GM19452 (cell line): Measurements from ENCODE around the gene PKNOX2.

Source experiments
- ATAC-seq: cut with Tn5 transposase; IDR thresholded peaks from one replicate; pipeline ENCODE4 v1.9.1; 2021; ENCODE audit not compliant: unreplicated experiment

The PKNOX2 gene

DNA sequence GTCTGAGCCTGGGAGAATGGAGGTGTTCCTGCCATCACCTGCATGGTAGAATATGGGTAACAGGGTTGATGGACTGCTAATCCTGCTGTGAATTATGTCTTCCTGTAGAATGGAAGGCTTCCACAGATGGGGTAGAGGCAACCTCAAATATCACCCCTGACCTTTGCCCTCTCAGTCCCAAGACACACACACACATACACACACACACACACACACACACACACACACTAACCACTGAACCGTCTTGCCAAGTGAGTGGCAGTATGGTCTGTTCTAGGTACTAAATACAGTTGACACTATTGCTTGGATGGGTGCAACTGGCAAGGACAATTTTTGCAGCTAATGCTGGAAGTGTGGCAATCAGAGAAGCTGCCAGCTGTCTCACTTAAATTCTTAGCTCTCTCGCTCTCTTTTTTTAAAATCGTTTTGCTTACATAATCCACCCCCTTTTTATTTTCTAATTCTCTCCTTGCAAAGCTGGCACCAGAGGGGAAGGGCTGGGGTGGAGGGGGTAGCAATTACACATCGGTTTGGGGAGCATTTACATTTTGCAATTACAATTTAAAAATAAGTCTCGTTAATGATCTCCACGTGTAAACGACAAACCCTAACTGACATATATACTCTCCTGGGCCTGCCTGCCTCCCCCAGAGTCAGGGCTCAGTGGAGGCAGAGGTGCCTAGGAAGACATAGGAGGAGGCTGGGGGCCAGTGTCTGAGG is 169.0 kb downstream of the PKNOX2 start:
- no peak for ATAC-seq

DNA sequence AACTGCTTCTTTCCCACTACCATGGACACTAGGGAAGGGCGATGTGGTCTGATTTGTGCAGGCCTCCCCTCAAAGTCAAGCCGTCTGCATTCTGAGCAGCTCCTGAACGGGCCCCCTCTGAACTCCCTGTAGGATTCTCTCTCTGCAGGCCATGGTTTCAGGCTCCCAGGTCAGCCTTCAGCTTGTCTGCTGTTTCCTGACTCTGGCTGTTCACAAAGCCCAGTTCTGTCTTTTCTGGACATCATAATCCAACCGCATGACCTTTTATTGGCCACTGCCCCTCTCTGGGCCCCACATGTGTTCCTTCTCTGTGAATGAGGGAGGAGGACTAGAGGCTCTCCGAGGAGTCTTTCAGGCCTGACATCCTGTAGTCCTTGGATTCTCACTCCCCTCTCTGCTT is 170.6 kb downstream of the PKNOX2 start:
- ATAC-seq = no peak

DNA sequence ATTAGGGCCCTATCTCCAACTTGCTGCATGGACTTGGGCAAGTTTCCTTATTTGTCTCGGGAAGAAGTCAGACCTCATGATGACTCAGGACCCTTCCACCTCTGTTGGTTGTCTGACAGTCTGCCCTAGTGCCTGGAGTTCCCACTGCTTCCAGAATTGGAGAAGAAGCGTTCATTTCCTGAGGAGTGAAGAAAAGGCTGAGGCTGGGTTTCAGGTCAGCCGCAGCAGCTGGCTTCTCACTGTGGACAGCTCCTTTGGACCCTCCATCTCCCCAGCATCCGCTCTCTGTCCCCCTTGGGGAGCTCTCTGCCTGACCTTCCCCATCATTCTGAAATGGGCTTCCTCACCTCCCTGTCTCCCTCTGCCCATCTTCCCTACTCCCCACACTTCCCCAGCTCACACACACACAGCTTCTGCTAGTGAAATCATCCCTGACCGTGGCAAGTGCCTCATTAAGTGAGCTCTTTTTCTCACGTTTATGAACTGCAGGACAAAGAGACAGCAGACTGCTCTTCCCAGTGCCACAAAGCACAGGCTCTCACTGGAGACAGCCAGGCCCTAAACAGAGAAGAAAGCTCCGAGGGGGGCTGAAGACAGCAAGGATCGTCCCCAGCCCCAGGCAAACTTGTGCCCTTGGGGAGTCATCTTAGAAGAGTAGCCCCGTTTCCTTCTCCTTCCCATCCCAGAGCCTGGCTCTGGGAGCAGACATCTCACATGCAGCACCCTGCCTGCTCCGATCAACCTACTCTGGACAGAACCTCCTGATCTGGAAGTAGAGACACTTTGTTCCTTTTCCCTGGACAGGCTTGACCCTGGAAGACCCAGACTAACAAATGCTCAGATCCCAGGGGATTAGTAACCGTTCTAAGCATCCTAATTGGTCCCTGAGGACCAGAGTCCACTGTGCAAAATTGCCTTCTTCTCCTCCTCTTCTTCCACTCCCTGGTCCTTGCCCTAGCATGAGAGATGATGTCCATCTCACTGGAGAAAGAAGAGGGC is 173.6 kb downstream of the PKNOX2 start:
- ATAC-seq = no peak

DNA sequence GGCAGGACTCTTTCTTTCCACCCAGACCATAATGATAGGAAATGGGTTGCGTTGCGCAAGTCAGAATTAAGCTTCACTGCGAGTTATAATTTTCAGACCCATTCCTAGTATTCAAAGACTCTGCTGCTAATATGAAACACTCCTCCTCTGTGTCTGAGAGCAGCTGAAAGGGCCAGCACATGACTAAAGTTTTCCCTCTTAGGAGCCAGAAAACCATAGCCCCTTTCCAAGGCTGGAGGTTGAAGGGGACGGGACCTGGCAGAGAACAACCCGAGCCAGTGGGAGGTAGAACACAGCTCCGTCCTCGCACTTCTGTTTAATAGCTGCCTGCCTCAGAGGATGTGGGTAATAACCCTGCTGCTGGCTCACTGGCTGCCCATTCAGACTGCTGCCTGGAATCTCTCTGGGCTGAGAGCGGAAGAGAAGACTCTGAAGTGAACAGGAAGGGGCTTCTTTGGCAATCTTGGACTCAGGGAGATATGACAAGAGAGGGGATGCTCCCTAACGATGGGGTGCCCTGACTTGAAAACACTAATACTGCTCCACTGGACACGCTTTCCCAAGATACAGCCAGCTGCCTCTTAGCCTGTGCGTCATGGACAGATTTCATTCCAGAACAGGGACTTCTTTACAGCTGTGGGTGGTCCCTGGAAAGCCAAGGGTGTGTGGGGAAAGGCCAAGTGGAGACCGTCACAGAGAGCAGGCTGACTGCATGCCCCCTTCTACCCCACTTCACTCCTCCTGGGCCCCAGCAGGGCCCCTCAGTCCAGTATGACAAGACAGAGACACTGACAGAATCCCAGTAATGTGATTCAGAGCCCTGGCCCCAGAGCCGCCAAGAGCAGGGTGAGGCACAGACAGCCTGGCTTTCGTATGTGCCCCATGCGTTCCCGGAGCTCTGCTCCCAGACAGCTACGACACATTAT is 174.6 kb downstream of the PKNOX2 start:
- no peak for ATAC-seq

DNA sequence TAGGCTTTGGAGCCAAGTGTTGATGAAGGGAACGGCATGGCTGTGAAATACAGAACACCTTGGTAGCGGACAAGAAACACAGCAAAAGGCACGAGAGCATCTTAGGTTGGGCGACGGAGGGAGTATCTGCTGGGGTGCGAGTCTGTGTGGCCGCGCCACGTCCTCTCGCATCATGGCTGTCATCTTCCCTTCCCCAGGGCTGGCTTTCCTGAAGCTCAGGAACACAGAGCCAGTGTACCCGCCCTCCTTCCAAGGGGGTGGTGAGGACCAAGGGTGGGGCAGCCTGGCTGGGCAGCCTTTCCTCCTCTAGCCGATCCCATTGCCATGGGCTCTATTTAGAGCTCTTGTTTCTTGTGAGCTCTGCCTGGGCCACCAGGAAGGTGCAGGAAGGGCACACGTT is 177.1 kb downstream of the PKNOX2 start:
- ATAC-seq = no peak

DNA sequence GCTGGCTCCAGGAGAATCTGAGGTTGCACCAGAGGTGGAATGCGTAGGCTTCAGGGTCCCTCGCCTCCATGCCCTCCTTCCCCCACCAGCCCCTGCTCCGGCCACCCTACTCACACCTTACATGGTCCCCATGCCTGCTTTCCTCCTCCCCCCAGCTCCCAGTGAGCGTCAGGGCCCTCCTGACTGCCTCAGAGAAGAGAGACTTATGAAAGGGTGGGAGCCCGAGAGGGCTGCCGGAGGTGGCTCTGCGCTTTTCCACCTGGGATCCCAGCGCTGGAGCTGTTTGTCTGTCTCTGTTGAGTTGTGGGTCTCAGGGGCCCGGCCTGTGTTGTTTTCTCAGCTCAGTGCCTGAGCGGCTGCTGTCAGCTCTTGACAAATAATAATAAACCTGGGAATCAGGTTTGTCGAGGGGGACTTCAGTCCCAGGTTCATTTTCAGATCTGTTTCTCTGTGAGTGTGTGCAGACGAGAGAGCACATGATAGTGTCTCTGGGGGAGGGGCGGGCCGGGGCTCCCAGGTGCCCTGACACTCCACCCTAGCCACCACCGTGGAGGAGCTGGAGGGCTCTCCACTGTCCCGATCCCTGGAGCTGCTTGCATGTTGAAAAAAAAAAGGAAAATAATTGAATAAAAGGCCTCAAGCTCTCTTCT is 177.9 kb downstream of the PKNOX2 start:
- no peak for ATAC-seq

DNA sequence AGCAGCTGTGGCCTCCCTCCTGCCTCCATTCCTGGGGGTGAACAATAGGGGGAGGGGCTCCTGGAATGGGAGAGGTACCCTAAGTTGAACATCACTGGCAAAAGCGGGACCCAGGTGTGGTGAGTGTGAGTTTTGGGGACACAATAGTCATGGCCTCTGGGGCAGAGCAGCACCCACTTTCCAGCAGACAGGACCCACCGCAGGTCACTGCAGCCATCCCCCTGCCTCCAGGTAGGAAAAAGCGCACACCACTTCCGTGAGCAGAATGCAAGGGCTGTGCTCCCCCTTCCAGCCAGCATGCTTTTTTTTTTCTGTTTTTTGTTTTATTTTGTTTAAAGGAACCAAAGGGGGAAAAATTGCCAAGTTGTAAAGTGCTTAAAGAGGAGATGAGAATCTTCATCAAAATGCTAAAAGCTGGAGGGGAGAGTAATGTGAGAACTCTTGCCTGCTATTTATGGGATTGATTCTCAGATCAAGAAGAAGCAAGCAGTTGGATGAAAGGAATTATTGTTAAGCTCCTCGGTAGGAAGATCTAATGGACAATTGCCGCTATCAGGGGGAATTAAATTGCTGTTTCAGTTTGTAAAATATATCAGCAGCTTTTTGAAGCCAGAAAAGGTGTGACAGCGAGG is 178.7 kb downstream of the PKNOX2 start:
- ATAC-seq = no peak

DNA sequence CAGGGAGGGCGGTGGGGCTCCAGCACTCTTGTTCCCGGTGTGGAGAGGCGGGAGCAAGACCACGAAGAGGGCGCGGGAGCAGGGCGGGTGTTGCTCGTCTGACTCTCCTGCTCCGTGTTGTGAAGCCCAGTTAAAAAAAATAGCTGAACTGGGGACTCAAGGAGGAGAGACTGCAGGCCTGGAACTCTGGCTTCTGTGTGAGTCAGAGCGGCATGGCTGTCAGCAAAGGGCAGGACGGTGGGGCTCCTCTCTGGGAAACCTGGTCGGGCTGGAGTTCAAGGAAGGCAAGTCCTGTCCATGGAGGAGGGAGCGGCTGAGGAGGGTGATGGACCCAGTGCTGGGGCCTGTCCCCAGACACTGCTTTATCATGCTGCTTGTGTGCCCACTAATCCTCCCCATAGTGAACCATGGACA is 179.2 kb downstream of the PKNOX2 start:
- ATAC-seq = no peak

DNA sequence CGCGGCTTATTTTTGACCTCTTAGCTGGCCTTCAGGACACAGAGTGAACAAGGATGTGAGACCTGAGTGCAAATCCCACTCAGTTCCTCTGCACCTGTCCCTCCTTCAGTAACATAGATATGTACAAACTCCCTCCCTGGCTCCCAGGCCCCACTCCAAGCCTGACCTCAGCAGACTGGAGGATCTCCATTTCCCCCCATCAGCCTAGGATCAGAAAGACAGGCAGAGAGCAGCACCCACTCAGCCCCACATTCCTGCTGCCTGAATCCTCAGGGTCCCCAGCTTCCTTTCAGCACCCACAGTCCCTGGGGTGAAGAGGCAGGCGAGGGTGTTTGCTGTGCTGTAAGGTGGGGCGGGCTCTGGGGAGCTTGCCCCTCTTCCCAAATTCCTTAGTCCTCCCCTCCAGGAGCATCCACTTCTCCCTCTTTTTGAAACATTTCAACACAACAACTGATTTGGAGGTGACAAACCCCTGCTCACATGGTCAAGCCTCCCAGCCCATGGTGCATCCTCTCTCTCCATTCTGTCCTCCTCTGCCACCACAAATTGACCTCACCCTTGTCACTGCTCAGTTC is 180.4 kb downstream of the PKNOX2 start:
- ATAC-seq = no peak

DNA sequence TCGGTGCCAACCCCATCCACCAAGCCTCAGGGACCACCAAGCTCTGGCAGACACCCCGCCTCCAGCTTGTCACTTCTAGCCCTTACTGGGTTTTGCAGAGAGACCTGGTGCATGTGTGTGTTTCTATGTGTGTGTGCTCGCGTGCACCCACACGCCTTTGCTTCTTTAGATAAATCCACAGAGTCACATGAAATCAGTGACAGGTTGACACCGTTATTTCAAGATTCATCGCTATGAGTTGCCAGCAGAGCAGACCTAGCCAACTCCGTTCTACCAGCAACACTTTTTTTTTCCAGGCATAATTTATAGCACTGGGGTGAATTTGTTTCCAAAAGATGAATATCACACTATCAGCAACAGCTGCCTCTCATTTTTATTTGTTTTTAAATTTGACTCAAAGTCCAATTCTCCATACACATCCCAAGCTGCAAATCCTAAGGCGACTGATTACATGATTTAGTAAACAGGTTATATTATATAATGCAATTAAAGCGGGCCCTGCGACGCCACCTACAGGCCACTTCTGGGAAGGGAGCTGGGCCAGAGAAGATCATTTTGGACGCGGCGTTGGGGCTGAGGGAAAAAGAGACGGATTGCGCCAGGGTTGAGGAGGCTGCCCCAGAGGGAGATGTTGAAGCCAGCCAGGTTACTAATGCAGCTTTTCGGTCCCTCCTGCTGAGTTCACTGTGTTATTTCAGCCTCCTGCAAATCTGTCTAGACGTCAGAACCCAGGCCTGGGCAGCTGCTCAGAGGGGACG is 181.0 kb downstream of the PKNOX2 start:
- no peak for ATAC-seq

DNA sequence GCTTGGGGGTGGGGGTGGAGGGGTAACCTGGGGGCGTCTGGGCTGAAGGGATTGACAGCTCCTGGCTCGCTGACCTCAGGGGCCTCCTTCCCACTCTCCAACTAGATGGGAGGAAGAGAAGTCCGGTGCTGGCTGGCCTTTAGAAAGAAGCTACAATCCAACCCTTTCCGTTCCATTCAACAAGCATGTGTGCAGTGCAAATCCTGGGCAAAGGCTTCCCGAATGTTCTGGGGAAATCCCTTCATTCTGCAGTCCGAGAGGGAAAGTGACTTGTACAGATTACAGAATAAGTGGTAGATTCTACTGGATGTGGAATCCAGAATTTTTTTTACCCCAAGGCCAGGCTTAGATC is 181.6 kb downstream of the PKNOX2 start:
- no peak for ATAC-seq

DNA sequence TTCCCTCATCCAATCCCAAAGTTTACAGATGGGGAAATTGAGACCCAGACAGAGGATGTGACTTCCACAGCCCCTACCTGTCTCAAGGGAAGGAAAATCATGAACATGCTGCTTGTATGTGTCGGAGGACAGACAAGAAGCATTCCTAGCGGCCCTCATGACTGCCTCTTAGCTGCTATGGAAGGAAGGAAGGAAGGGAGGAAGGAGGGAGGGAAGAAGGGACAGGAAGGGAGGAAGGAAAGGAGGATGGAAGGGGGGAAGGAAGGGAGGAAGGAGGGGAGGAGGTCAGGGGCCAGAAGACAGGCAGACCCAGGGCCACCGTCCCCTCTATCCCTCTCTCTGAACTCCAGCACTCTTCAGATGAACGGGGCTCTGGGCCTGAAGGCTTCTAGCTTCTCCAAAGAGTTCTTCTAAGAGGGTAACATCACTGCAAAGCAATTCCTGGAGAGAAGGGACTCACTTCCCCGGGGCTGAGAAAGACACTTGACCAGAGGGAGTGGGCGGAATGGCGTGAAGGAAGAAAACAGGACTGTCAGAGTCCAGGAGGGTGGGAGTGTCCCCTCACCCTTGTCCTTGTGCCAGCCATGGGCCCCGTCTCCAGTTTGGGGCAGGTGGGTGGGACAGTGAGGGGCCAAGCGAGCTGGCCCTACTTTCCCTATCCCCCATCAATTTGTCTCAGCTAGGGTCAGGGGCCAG is 182.2 kb downstream of the PKNOX2 start:
- no peak for ATAC-seq

DNA sequence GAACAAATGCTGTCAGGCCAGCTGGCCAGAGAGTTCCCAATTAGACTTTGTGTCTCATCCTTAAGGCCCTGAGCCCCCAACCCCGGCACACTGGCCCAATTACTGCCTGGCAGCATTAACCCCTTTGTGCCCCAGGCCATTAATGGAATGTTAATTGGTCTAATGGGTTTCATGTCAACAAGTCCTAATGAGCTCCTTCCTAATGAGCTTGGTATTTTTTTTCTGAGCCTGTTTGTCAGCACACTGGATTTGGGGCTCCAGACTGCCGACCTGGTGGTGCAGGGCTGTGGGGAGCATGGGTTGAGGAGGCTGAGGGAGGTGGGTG is 182.7 kb downstream of the PKNOX2 start:
- ATAC-seq = no peak

DNA sequence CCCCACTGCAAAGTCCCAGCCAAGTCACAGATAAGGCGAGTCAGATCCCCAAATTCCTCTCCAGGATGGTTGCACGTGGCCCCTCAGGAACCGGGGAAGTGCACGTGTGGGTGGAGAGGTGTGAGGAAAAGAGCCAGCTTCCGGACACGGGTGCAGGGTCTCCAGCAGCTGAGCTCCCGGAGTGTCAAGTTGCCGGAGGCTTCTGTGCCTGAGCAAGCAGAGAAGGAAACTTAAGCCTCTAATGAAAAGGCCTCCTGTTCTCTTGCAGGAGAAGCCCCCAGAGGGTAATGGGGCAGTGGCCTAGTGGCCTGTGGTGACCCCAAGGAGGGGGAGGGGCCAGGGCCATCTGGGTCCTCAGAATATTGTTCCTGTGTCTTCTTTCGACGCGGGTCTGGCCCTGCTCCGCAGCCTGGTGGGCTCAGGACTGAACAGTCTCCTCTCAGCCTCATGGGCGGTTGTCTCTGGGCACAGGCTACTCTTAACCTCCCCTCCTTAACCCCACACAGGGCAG is 183.6 kb downstream of the PKNOX2 start:
- no peak for ATAC-seq

DNA sequence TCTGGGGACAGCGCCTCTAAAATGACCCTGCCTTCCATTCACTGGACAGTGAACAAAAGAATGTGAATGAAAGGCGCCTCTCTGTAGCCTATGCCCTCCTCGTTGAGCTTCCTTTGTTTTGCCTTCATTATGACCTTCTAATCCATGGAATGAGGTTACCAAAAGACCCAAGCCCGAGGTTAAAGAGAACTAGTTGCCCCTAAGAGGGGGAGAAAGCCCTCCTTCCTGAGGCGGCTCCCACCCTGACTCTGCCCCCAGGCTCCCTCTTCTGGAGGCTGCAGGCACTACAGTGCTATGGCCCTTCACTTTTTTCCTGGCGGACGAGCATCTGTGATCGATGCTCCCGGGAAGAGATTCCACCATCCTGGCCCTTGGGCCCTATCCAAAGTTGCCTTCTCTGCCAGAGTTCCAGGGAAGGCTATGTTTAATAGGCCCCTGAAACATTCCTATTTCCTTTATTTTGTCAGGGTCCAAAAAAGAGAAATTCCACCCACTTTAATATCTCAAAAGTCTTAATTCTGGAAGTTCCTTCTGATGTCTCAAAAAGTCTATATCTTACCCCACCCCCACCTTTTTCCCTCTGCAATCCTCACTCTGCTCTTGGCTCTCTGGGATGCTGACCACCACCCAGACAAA is 184.2 kb downstream of the PKNOX2 start:
- ATAC-seq = no peak

DNA sequence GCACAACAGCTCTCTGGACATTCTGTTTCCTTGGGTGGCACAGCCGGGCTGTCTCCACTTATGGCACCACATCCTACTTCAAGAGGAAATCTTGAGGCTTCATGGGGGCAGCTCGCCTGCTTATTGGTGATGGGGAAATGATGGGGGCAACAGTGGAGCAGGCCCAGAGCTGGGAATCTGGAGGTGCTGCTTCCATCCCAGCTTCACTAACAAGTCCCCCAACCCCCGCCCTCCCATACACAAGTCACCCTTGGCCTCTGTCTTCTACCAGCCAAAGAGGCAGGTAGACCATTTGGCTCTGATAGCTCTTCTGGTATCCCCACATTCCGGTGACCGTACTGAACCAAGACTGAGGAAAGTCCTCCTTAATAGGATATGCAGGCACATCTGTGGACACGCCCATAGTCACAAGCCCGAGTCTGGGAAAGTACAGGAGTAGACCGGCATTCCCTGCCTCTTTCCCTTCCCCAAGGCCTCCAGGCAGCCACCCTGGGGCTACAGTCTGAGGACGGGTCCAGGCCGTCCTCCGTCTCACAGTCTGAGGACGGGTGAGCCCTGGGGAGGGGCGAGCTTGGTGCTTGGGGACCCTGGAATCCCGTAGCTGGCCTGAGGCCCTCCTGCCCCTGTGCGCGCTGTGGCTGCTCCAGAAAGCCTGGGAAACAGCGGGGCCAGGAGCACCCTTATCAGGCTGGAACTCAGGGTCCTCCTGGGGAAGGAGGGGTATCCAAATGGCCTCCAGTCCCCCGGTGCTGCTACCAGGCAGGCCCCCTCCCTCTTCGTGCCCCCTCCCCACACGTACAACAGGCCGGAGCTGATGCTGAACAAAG is 185.9 kb downstream of the PKNOX2 start:
- ATAC-seq = no peak
